GM13977 (cell line): Measurements from ENCODE around the gene MED19.

Source experiments
- DNase-seq: peaks from one replicate; pipeline ENCODE4 v3.0.0; 2012; ENCODE audit warnings: low spot score
- CTCF ChIP-seq: IDR thresholded peaks from 2 replicates; pipeline ENCODE4 v1.5.1; 2012; ENCODE audit warnings: mild to moderate bottlenecking, control low read depth; ENCODE audit not compliant: insufficient read depth; ENCODE audit errors: extremely low read depth, missing control alignments
- in situ Hi-C: fragments of 300-500 bp; cut with MboI; formaldehyde crosslinking; loops from one replicate; pipeline ENCODE4 v1.12.0; 2022; ENCODE audit warnings: low sequenced_read_pairs, low pct_unique_long_range_greater_than_20kb, mixed read lengths, inconsistent platforms; ENCODE audit not compliant: unreplicated experiment

MED19 gene

GRCh38 chr11:57680552-57680874 is 31.5 kb downstream of the MED19 start:
- no peak for DNase-seq
- TF ChIP-seq CTCF, result no peak
- in situ Hi-C loops, result no loop called here

GRCh38 chr11:57679396-57679795 is 32.6 kb downstream of the MED19 start:
- no peak for TF ChIP-seq CTCF
- no peak for DNase-seq
- in situ Hi-C loops, result no loop called here

GRCh38 chr11:57675176-57675941 is 36.7 kb downstream of the MED19 start:
- in situ Hi-C loops, result no loop called here

GRCh38 chr11:57674251-57674650 is 37.8 kb downstream of the MED19 start:
- DNase-seq, result no peak

More at GRCh38 chr11:57675176-57675941, 36.7 kb downstream of the MED19 start:
- TF ChIP-seq CTCF, result peak; percentile 18
- DNase-seq, result no peak

GRCh38 chr11:57668434-57668782 is 43.6 kb downstream of the MED19 start:
- DNase-seq, result no peak
- TF ChIP-seq CTCF, result no peak
- in situ Hi-C loops, result no loop called here

More at GRCh38 chr11:57674251-57674650, 37.8 kb downstream of the MED19 start:
- no peak for TF ChIP-seq CTCF
- in situ Hi-C loops, result no loop called here

- TF ChIP-seq CTCF, result peak; percentile 43
- DNase-seq, result peak; percentile 98
- in situ Hi-C loops, result no loop called here
Measured at GRCh38 chr11:57667736-57668433, 44.1 kb downstream of the MED19 start, which contains the start of gene ZDHHC5. Gene ZDHHC5, plus strand, starts transcription at chr11:57668114. Its CDS starts 4,977 bp downstream, at chr11:57673091.
